HCT116 (cell line): Measurements from ENCODE around the gene NAALADL2.

Experiments used
- EZH2 ChIP-seq: fragments of 200-600 bp; sonication (generic); IDR thresholded peaks from 2 replicates; pipeline ENCODE4 v1.6.1; 2017; ENCODE audit warnings: antibody characterized with exemption, mixed run types
- EZH2phosphoT487 ChIP-seq: fragments of 200-600 bp; IDR thresholded peaks from 2 replicates; pipeline ENCODE4 v1.6.1; 2018; ENCODE audit warnings: antibody characterized with exemption, borderline replicate concordance
- JUND ChIP-seq: IDR thresholded peaks from 2 replicates; pipeline ENCODE4 v1.6.1; 2012
- POLR2AphosphoS5 ChIP-seq: IDR thresholded peaks from 2 replicates; pipeline ENCODE4 v1.6.1; 2011; ENCODE audit warnings: mild to moderate bottlenecking, low read depth, low read length, moderate library complexity
- SIN3A ChIP-seq: IDR thresholded peaks from 2 replicates; pipeline ENCODE4 v1.6.1; 2012; ENCODE audit warnings: low read depth
- SP1 ChIP-seq: IDR thresholded peaks from 2 replicates; pipeline ENCODE4 v1.6.1; 2012; ENCODE audit warnings: low read depth
- TF ChIP-seq, protein P1 (sequence below), 3 experiments: fragments of 200-600 bp in 1 of 3; sonication (generic) in 1 of 3; IDR thresholded peaks in 2 of 3; conservative IDR thresholded peaks in 1 of 3; 2 replicates each; pipeline ENCODE4 v1.5.1; 2012 to 2017; ENCODE audit warnings: low read depth in 2 of 3, low read length in 2 of 3, antibody characterized with exemption in 1 of 3, borderline replicate concordance in 1 of 3, control low read depth in 1 of 3, mild to moderate bottlenecking in 1 of 3, mixed read lengths in 1 of 3, mixed run types in 1 of 3, moderate library complexity in 1 of 3; ENCODE audit not compliant: insufficient read depth in 1 of 3
- TF ChIP-seq, protein P2 (sequence below): IDR thresholded peaks from 2 replicates; pipeline ENCODE4 v1.6.1; 2012; ENCODE audit warnings: low read depth

DNA sequence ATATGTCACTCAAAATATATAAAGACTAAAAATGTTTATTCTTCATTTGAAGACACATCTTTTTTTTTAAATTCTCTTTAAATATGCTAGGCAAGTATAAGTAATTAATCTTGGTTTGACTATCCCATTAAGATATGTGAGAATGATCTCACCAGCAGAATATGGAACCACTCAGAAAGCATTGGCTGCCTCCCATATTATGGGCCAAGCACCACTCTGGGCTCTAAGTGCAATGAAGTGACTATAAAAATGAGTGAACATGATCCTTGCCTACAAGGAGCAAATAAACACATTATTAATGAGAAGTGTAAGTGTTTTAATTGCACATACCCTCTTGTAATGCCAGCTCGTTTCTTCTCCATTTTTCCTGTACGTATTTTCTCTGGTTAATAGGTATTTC is 328.5 kb downstream of the NAALADL2 start:
- no peak for TF ChIP-seq JUND
- no peak for TF ChIP-seq EZH2
- TF ChIP-seq SP1 = no peak
- TF ChIP-seq, protein P1, sequence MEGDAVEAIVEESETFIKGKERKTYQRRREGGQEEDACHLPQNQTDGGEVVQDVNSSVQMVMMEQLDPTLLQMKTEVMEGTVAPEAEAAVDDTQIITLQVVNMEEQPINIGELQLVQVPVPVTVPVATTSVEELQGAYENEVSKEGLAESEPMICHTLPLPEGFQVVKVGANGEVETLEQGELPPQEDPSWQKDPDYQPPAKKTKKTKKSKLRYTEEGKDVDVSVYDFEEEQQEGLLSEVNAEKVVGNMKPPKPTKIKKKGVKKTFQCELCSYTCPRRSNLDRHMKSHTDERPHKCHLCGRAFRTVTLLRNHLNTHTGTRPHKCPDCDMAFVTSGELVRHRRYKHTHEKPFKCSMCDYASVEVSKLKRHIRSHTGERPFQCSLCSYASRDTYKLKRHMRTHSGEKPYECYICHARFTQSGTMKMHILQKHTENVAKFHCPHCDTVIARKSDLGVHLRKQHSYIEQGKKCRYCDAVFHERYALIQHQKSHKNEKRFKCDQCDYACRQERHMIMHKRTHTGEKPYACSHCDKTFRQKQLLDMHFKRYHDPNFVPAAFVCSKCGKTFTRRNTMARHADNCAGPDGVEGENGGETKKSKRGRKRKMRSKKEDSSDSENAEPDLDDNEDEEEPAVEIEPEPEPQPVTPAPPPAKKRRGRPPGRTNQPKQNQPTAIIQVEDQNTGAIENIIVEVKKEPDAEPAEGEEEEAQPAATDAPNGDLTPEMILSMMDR (IDR thresholded peaks at IDR 0.05 in 2 of 3, conservative IDR thresholded peaks at IDR 0.05 in 1 of 3; ENCODE audit: borderline replicate concordance in 1 of 3, insufficient read depth in 1 of 3, low read depth in 2 of 3, low read length in 2 of 3) = no peak
- TF ChIP-seq SIN3A = no peak
- TF ChIP-seq POLR2AphosphoS5 = no peak
- TF ChIP-seq, protein P2, sequence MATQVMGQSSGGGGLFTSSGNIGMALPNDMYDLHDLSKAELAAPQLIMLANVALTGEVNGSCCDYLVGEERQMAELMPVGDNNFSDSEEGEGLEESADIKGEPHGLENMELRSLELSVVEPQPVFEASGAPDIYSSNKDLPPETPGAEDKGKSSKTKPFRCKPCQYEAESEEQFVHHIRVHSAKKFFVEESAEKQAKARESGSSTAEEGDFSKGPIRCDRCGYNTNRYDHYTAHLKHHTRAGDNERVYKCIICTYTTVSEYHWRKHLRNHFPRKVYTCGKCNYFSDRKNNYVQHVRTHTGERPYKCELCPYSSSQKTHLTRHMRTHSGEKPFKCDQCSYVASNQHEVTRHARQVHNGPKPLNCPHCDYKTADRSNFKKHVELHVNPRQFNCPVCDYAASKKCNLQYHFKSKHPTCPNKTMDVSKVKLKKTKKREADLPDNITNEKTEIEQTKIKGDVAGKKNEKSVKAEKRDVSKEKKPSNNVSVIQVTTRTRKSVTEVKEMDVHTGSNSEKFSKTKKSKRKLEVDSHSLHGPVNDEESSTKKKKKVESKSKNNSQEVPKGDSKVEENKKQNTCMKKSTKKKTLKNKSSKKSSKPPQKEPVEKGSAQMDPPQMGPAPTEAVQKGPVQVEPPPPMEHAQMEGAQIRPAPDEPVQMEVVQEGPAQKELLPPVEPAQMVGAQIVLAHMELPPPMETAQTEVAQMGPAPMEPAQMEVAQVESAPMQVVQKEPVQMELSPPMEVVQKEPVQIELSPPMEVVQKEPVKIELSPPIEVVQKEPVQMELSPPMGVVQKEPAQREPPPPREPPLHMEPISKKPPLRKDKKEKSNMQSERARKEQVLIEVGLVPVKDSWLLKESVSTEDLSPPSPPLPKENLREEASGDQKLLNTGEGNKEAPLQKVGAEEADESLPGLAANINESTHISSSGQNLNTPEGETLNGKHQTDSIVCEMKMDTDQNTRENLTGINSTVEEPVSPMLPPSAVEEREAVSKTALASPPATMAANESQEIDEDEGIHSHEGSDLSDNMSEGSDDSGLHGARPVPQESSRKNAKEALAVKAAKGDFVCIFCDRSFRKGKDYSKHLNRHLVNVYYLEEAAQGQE = no peak
- no peak for TF ChIP-seq EZH2phosphoT487
